HG03103 (cell line): ENCODE results near the gene LAMC3.
"Not testable (repeated sequence)": the region's sequence is repeated elsewhere in the genome, so short reads cannot be mapped to it uniquely, and the experiment has no call there.

Source experiments
- ATAC-seq: cut with Tn5 transposase; IDR thresholded peaks from one replicate; pipeline ENCODE4 v1.9.1; 2021; ENCODE audit warnings: low read depth; ENCODE audit not compliant: unreplicated experiment

Gene LAMC3

GRCh38 chr9:130990978-130991777 is 17.8 kb upstream of the LAMC3 start:
- ATAC-seq = no peak

- no peak for ATAC-seq
Measured at GRCh38 chr9:130991778-130992681, 16.9 kb upstream of the LAMC3 start.

- no peak for ATAC-seq
Measured at GRCh38 chr9:130992682-130993032, 16.3 kb upstream of the LAMC3 start.

DNA sequence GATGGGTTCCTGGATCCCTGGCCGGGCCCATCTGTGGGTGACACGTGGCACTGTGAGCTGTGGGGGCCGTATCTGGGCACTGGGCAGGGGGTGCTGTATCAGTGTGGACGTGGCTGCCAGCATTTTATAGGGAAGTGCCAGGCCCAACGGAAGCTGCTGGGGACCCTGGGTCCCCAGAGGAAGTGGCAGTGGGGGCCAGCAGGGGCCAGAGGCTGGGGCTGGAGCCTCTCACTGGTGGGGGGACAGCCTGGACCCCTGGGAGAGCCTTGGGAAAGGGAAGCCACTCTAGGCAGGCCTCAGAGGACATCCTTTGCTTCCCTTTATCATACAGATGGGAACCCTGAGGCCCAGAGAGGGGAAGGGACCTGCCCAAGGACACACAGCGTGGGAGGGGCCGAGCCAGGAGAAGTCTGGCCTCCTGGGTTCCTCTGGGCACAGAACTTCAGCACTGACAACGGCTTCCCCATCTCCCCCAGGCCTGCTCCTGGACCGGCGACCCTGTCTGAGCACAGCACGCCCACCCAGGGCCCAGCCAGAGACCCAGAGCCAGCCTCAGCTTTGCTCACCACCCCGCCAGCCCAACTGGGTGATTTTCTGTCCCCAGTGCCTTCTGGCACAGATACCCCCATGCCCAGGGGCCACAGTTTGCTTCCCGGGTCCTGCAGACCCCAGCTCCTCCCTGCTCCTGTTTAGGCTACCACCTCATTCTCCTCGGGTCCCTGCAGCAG is 15.5 kb upstream of the LAMC3 start:
- no peak for ATAC-seq

- ATAC-seq = no peak
Measured at GRCh38 chr9:130994135-130995085, 14.6 kb upstream of the LAMC3 start.

DNA sequence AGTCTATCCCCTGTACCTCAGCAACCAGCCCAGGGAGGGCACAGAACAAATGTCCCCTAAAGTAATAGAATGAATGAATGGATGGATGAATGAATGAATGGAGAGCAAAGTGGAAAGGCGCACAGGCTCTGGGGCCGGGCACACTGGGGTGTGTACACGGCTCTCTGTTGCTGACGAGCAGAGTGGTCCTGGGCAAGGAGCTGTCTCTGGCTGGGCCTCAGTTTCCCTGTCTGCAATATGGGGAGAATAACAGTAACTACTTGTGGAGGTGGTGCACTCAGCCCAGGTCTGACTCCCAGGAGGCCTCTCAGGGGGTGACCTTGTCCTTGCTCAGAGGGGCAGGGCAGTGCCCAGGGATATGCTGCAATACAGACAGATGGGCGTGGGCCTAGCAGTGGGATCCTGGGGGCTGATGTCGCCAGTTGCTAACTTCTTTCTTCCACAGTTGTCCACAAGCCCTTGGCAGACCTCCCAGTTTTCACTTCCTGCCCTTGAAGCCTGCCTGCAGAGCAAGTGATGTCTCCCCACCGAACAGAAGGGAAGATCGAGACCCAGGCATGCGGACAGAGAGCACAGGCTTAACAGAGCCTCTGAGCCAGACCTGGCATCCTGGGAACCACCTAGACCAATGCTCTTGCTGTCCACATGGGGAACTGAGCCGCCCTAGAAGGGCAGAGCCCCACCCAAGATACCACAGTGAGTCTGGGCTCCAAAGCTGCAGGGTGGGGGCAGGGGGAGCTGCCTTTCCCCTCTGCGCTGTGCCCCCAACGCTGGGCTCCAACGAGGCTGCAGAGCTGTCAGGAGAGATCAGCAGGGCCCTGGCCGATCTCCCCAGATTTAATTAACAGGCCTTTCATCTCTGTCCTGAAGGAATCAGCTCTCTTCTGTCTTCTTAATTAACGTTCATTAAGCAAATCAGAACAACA is 13.6 kb upstream of the LAMC3 start:
- ATAC-seq = no peak

DNA sequence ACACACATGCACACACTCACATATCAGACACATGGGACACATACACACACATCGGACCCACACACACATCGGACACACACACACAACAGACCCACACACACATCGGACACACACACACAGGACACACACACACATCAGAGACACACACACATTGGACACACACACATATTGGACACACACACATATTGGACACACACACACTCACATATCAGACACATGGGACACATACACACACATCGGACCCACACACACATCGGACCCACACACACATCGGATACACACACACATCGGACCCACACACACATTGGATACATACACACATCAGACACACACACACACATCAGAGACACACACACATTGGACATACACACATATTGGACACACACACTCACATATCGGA is 12.8 kb upstream of the LAMC3 start:
- no peak for ATAC-seq

DNA sequence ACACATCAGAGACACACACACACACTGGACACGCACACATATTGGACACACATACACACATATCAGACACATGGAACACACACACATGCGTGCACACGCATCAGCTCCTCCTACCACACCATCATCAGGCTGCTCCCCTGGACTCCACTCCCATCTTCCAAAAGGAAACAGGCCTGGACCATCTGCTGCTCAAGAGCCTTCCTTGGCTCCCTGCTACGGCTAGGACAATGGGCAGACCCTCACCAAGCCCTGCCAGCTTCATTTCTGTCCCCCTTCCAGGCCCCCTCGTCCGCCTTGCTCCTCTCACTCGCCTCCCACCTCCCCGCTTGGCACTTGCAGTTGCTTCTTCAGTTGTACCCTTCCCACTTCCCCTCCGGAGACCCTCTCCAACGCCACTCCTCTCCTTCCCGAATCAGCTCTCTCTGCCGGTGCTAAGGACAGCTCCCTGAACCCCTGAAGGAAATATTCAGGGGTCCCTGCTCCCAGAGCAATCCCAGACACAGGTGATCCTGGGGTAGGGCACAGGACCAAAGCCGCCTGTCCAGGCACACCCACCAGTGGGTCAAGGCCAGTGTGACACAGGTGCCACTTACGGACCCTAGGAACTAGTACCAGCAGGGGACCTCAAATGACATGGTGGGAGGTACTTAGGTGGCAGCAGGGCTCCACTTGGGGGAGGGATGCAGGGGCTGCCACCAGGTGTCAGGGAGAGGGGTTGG is 12.1 kb upstream of the LAMC3 start:
- ATAC-seq = no peak

- no peak for ATAC-seq
Measured at GRCh38 chr9:130997395-130997684, 11.6 kb upstream of the LAMC3 start.

GRCh38 chr9:130997925-130998596 is 10.9 kb upstream of the LAMC3 start:
- ATAC-seq = no peak

DNA sequence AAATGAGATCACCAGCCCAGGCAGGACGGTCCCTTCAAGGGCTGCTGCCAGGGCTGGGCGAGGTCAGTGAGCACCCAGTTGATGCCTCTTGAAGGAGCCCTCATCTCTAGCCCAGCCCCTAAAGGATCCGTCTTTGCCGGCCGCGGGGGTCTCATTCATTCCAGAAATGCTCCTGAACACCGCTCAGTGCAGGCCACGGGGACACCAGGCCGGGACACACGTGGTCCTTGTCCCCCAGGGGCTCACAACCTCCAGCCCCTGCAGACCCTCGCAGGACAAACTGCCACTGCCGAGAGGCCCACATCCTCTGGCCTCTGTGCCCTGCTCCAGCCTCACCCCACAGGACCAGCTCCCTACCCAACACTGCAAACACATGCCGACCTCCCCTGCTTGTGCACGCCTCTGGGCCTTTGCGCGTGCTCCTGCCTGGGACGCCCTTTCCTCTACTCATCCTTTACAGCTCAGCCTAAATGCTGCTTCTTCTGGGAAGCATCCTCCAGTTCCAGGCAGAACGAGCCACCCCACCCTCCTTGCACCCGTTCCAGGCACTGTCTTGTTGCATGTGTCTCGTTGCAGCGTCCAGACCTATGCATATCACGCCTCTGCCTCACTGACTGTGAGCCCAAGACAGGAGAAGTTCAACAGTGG is 10.3 kb upstream of the LAMC3 start:
- no peak for ATAC-seq

DNA sequence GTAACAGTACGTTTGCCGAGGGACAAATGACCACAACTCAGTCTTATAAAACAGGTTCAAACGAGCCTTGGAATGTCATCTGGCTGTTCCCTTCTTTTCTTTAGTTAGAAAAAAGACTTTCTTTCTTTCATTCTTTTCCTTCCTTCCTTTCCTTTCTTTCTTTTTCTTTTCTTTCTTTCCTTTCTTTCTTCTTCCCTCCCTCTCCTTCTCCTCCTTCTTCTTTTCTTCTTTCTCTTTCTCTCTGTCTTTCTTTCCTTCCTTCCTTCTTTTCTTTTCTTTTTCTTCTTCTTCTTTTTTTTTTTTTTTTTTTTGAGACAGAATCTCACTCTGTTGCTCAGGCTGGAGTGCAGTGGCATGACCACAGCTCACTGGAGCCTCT is 9.7 kb upstream of the LAMC3 start:
- ATAC-seq = no peak

GRCh38 chr9:131000526-131000925 is 8.4 kb upstream of the LAMC3 start:
- ATAC-seq = not testable (repeated sequence)

GRCh38 chr9:131001021-131001420 is 8.0 kb upstream of the LAMC3 start:
- ATAC-seq = no peak

- no peak for ATAC-seq
Measured at GRCh38 chr9:131001990-131002389, 7.0 kb upstream of the LAMC3 start.

GRCh38 chr9:131006601-131007000 is 2.4 kb upstream of the LAMC3 start:
- ATAC-seq = no peak

DNA sequence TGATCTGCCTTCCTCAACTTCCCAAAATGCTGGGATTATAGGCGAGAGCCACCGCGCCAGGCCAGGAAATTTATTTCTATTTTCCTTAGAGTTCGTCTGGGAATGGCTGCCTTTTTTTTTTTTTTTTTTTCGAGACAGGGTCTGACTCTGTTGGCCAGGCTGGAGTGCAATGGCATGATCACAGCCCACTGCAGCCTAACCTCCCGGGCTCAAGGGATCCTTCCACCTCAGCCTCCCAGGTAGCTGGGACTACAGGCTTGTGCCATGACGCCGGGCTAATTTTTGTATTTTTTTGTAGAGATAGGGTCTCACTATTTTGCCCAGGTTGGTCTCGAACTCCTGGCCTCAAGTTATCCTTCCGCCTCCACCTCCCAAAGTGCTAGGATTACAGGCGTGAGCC is 888 bp upstream of the LAMC3 start:
- ATAC-seq = no peak

DNA sequence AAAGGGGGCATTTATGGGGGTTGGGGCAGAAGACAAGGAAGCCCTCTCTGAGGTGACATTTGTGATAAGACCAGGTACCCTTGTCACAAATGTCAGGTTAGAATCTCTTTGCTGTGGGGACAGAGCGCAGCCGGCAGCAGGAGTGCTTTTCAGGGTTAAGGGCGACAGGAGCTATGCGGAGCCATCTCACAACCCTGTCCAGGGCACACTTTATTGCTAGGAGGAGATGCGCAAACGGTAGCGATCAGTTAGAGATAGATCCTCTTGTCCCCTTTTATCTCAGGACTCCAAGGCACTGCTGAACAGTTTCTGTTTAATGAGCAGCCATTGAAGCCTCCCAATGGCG is 438 bp upstream of the LAMC3 start:
- no peak for ATAC-seq
